HG02610 (cell line): ENCODE results near the gene NBPF3.
"Not testable (repeated sequence)": the region's sequence is repeated elsewhere in the genome, so short reads cannot be mapped to it uniquely, and the experiment has no call there.

Source experiments
- ATAC-seq: cut with Tn5 transposase; IDR thresholded peaks from one replicate; pipeline ENCODE4 v1.9.1; 2021; ENCODE audit warnings: mild to moderate bottlenecking, moderate library complexity; ENCODE audit not compliant: unreplicated experiment

Gene NBPF3, protein sequence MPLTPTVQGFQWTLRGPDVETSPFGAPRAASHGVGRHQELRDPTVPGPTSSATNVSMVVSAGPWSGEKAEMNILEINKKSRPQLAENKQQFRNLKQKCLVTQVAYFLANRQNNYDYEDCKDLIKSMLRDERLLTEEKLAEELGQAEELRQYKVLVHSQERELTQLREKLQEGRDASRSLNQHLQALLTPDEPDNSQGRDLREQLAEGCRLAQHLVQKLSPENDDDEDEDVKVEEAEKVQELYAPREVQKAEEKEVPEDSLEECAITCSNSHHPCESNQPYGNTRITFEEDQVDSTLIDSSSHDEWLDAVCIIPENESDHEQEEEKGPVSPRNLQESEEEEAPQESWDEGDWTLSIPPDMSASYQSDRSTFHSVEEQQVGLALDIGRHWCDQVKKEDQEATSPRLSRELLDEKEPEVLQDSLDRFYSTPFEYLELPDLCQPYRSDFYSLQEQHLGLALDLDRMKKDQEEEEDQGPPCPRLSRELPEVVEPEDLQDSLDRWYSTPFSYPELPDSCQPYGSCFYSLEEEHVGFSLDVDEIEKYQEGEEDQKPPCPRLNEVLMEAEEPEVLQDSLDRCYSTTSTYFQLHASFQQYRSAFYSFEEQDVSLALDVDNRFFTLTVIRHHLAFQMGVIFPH

GRCh38 chr1:21439721-21440629 is at the start of gene NBPF3:
Gene NBPF3 (plus strand): TSS chr1:21440137. CDS start chr1:21445087, 4,950 bp downstream.
- peak; percentile 94 for ATAC-seq

GRCh38 chr1:21391497-21391896 is 48.4 kb upstream of the NBPF3 start:
- no peak for ATAC-seq

- ATAC-seq, result no peak
These were observed 47.2 kb upstream of the NBPF3 start for GRCh38 chr1:21392587-21393263.

DNA sequence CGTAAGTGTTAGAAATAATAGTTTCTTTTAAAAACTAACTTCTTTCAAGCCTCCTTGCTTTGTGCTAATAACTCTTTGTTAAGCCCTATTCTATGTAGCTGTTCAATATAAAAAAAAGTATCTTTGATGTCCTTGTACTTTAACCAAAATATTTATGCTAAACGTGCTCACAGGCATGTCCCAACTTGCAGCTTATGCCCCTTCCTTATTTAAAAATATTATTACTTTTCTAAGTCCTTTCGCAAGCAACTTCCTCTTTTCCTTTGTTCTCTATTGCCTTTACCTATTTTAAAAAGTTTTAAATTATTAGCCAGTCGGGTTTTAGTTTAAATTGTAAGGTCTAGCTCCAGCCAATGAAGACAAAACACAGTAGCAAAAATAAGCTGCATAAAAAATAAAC is 43.4 kb upstream of the NBPF3 start:
- no peak for ATAC-seq

DNA sequence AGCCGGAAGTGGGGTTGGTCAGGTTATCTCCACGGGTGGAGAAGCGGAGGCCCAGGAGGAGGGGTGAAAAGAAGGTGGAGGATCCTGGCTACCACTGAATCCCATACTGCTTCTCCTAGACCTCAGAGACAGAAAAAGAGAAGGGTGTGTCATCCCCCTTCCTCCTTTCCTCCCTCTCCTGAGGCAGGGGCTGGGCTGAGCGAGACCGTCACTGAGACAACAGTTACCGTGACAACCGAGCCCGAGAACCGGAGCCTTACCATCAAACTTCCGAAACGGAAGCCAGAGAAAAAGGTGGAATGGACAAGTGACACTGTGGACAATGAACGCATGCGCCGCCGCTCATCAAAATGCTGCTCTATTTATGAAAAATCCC is 42.1 kb upstream of the NBPF3 start:
- no peak for ATAC-seq

- ATAC-seq, result not testable (repeated sequence)
These were observed 38.1 kb upstream of the NBPF3 start for GRCh38 chr1:21401726-21402346.

GRCh38 chr1:21406659-21407058 is 33.3 kb upstream of the NBPF3 start:
- no peak for ATAC-seq

- ATAC-seq, result not testable (repeated sequence)
These were observed 30.0 kb upstream of the NBPF3 start for GRCh38 chr1:21409897-21410296.

DNA sequence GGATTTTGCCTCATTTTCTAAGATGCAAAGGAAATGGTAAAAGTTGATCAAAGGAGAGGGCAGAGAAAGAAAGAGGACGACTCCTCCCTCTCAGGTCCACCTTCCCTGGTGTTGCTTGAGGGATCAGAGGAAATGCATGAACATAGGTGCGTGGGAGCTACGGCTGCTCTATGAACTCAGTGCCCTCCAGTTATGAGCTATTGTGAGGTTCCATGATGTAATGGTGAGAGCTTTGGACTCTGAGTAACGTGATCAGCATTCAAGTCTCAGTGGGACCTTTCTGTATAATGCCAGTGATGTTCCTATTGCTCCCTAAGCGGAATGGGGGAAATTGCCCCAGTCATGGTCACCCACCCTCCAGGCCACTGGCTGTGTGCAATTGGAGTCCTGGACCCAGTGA is 25.9 kb upstream of the NBPF3 start:
- ATAC-seq, result no peak

DNA sequence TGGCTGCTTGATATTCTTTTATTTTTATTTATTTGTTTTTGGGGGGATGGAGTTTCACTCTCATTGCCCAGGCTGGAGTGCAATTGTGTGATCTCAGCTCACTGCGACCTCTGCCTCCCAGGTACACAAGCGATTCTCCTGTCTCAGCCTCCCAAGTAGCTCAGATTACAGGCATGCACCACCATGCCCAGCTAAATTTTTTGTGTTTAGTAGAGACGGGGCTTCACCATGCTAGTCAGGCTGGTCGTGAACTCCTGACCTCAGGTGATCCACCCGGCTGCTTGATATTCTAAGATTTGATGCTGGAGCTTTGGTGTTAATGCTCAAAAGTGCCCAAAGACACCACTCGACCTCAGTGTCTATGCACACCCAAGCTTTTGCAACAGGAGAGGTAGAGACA is 19.6 kb upstream of the NBPF3 start:
- ATAC-seq, result not testable (repeated sequence)

GRCh38 chr1:21421307-21421706 is 18.6 kb upstream of the NBPF3 start:
- ATAC-seq, result not testable (repeated sequence)

- ATAC-seq, result not testable (repeated sequence)
These were observed 12.0 kb upstream of the NBPF3 start for GRCh38 chr1:21427798-21428480.

DNA sequence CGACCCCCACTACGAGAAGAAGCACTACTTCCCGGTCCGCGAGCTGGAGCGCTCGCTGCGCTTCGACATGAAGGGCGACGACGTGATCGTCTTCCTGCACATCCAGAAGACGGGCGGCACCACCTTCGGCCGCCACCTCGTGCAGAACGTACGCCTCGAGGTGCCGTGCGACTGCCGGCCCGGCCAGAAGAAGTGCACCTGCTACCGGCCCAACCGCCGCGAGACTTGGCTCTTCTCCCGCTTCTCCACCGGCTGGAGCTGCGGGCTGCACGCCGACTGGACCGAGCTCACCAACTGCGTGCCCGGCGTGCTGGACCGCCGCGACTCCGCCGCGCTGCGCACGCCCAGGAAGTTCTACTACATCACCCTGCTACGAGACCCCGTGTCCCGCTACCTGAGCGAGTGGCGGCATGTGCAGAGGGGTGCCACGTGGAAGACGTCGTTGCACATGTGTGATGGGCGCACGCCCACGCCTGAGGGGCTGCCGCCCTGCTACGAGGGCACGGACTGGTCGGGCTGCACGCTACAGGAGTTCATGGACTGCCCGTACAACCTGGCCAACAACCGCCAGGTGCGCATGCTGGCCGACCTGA is 11.4 kb upstream of the NBPF3 start:
- ATAC-seq, result not testable (repeated sequence)

DNA sequence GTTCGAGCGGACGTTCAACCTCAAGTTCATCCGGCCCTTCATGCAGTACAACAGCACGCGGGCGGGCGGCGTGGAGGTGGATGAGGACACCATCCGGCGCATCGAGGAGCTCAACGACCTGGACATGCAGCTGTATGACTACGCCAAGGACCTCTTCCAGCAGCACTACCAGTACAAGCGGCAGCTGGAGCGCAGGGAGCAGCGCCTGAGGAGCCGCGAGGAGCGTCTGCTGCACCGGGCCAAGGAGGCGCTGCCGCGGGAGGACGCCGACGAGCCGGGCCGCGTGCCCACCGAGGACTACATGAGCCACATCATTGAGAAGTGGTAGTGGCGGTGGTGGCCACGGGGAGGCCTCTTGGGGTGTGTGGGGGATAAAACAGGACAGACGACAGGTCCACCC is 10.7 kb upstream of the NBPF3 start:
- ATAC-seq, result not testable (repeated sequence)

DNA sequence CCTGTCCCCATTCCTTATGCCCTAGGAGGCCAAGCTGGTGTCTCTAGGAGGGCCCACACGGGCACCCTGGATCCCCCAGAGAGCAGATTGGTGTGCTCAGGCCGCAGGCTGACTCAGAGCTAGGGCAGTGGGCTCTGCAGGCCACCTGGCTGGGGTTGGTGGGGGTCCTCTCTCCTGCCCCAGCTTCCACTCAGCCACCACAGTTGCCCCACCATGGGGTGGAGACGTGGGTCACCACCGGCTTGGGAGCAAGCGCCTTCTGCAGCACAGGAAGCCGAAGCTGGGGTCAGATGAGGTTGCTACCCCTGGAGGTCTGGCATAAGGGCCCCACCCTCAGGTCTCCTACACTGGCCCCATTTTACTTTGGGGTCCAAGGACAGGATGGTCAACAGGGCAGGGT is 9.1 kb upstream of the NBPF3 start:
- ATAC-seq, result not testable (repeated sequence)

- no peak for ATAC-seq
These were observed 5.5 kb upstream of the NBPF3 start for GRCh38 chr1:21434394-21434793.

DNA sequence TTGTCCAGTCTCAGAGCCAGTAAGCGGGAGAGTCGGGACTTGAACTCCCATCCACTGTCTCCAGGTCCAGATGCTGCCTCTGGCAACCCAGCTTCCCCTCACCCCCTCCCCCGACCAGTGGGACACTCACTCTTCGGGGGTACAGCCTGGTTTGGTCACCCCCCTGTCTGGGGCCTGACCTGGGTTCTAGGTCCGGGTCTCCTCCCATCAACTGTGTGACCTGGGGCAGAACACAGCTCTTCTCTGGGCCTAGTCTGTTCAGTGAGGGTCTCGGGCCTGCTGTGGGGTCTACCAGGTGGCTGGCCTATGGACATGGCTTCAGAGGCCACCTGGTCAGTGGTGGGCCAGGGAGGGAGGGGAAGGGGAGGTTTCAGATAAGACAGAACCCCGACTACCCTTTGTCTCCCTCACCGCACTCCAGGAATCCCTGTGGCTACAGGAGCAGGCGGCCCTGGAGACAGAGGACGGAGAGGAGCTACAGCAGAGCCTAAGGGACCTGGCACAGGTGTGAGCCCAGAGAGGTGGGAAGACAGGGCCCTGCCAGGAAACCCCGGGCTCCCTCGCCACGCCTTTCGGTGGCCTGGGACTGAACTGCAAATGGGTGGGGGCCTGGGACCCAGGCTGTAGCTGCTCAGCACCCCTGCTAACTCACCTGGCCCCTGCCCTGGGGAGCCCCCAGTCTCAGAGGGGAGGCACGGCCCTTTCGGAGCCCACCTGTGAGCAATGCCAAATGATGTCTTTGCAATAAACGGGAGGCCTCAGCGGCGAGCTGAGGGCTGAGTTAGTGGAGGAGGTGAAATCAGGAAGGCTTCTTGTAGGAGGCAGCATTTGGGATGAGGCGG is 4.1 kb upstream of the NBPF3 start:
- ATAC-seq, result no peak
